Epidermal melanocyte (primary cell): ENCODE results near the gene OTOG.

ENCODE experiments used
- DNase-seq: peaks from one replicate; pipeline ENCODE4 v3.0.0; 2011; ENCODE audit warnings: low spot score; ENCODE audit not compliant: insufficient read length

OTOG gene

GRCh38 chr11:17694494-17695110 lies 147.5 kb downstream of the OTOG start:
- no peak for DNase-seq

- no peak for DNase-seq
These were observed 148.7 kb downstream of the OTOG start for GRCh38 chr11:17695454-17696441.

GRCh38 chr11:17696741-17697140 lies 149.7 kb downstream of the OTOG start:
- no peak for DNase-seq
